ENCODE data around the gene KRTAP2-2.
"Not testable (repeated sequence)": the region's sequence is repeated elsewhere in the genome, so short reads cannot be mapped to it uniquely, and the experiment has no call there.

Gene KRTAP2-2

DNA sequence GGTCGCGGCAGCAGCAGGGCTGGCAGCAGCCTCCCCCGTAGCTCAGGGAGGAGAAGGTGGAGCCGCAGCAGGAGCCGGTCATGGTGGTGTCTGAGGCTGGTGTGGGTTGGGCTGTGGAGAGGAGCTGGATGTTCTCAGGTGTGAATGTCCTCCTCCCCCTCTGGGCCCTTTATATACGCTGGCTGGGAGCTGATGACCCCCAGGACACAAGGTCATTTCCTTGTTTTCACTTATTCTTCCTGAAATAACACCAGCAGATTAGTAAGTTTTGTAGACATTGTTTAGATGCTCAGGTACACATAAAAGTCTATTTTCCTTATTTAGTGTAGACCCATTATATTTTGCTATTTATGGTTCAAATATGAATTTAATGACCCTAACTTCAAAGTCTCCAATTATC, at the start of gene KRTAP2-2:
TSS of gene KRTAP2-2 (minus strand) at position 101 of the 400 bp plus-strand sequence. CDS start at position 82, 19 bp downstream.
- not testable (repeated sequence) for DNase-seq (ENCODE audit: low spot score)

GRCh38 chr17:41104386-41105038, 49.5 kb upstream of the KRTAP2-2 start:
- DNase-seq (ENCODE audit: low spot score), result not testable (repeated sequence)

- DNase-seq (ENCODE audit: low spot score), result no peak
Observed at GRCh38 chr17:41103896-41104295, 48.9 kb upstream of the KRTAP2-2 start.

- DNase-seq (ENCODE audit: low spot score), result no peak
Observed at GRCh38 chr17:41101586-41102259, 46.7 kb upstream of the KRTAP2-2 start, which contains the start of gene KRTAP4-16. Gene KRTAP4-16, minus strand, starts transcription at chr17:41102209. Its CDS starts 0 bp downstream, at chr17:41102209.

- not testable (repeated sequence) for DNase-seq (ENCODE audit: low spot score)
Observed at GRCh38 chr17:41099682-41100480, 44.9 kb upstream of the KRTAP2-2 start.

GRCh38 chr17:41098481-41098880, 43.5 kb upstream of the KRTAP2-2 start:
- DNase-seq (ENCODE audit: low spot score), result no peak

GRCh38 chr17:41098042-41098441, 43.0 kb upstream of the KRTAP2-2 start, which contains the start of gene KRTAP4-8:
Gene KRTAP4-8, minus strand, starts transcription at chr17:41098142. Its CDS starts 58 bp downstream, at chr17:41098084.
- no peak for DNase-seq (ENCODE audit: low spot score)

DNA sequence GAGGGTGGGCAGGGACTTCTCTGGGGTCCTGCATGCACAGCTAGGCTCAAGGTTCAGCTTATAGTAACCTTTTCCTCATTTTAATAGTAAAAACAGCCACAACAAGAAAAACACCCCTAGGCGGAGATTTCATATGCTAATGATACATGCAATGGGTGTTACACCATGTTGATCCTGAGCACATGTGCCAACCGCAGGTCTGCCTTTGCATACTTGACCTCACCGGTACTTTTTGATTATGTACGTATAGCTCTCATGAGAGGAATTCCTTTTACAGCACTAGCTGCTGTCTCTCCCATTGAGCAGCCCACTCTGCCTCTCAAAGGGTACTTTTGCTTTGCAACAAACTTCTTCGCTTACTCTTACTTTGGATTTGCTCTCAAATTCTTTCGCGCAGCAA, 41.0 kb upstream of the KRTAP2-2 start:
- DNase-seq (ENCODE audit: low spot score), result no peak

DNA sequence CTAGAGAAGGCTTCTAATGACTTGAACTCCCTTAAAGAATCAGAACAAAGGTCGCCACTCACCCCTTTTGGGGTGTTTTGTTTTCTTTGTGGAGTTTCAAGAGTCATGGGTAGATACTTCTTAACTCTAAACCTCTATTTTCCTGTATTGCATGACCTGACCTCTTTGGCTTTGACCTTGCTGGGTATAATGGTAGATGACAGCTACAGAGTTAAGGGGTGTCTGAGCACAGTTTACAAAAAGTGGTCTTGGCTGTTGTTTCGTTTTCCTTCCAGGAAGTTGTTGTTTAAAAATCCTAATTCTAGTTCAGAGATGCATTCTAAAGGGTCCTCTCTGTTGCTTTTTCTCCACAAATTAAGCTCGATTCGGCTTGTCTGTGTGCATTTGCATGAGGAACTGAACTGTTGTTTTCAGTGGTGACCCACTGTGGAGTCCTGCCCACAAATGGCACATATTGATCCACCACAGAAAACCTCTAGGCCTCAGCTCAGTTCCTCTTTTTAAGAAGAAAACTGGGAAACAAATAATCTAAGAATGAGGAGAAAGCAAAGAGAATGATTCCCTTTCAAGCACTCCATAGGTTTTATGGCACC, 33.8 kb upstream of the KRTAP2-2 start:
- not testable (repeated sequence) for DNase-seq (ENCODE audit: low spot score)

DNA sequence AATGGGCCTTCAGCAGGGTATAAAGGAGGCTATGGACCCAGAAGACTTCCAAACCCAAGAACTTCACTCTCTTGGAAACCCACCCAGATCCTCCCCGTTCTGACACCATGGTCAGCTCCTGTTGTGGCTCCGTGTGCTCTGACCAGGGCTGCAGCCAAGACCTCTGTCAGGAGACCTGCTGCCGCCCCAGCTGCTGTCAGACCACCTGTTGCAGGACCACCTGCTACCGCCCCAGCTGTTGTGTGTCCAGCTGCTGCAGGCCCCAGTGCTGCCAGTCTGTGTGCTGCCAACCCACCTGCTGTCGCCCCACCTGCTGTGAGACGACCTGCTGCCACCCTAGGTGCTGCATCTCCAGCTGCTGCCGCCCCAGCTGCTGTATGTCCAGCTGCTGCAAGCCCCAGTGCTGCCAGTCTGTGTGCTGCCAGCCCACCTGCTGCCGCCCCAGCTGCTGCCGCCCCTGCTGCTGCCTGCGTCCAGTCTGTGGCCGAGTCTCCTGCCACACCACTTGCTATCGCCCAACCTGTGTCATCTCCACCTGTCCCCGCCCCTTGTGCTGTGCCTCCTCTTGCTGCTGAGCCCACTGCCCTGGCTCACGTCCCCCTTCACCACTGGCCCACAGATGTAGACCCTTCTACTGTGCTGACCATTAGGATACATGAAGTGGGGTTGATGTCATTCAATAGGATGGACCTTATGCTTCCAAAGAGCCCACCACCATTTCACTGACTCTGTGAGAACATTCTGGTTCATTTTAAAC, 29.2 kb upstream of the KRTAP2-2 start, which contains the start of gene KRTAP4-7:
TSS of gene KRTAP4-7 (plus strand) at position 51 of the 757 bp plus-strand sequence. CDS start at position 108, 57 bp downstream.
- not testable (repeated sequence) for DNase-seq (ENCODE audit: low spot score)

- DNase-seq (ENCODE audit: low spot score), result not testable (repeated sequence)
Observed at GRCh38 chr17:41083427-41083826, 28.4 kb upstream of the KRTAP2-2 start.

- no peak for DNase-seq (ENCODE audit: low spot score)
Observed at GRCh38 chr17:41082626-41083025, 27.6 kb upstream of the KRTAP2-2 start.

GRCh38 chr17:41076788-41077187, 21.8 kb upstream of the KRTAP2-2 start:
- no peak for DNase-seq (ENCODE audit: low spot score)

GRCh38 chr17:41073676-41074075, 18.6 kb upstream of the KRTAP2-2 start:
- DNase-seq (ENCODE audit: low spot score), result no peak

DNA sequence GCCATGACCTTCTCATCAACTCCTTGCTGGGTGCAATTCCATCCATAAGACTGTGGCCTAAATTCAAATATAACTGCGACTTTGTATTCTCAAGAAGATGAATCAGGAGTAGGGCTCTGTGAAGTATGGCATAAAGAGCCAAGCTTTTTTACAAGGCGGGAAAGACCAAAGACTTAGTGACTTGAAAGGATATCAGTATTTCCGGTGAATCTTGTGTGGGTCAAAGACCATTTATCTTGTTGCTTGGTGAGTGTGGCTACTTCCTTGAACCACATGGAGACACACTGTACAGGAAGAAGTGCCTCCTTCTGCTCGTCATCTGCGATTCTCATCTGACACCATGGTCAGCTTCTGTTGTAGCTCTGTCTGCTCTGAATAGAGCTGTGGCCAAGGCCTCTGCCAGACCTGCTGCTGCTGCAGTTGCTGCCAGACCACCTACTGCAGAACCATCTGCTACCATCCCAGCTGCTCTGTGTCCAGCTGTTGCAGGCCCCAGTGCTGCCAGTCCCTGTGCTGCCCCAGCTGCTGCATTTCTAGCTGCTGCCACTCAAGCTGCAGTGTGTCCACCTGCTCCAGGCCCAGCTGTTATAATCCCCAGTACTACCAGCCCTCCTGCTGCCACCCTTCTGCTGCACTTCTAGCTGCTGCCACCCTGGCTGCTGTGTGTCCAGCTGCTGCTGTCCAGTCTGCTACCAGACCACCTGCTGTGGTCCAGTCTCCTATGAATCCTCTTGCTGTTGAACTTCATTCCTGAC, 16.8 kb upstream of the KRTAP2-2 start:
- DNase-seq (ENCODE audit: low spot score), result no peak

DNA sequence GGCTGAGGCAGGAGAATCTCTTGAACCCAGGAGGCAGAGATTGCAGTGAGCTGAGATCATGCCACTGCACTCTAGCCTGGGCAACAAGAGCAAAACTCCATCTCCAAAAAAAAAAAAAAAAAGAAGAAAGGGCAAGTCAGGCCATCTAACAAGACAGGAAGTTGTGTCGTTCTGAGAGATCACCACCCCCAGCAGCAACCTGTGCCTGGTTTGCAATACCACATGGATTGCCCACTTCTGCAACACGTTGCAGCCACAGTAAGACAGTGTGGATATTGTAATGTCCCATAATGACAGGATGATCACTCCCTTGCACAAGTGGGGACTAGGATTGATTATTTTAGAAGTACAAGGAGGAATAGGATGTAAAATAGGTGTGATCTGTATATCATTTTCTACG, 14.0 kb upstream of the KRTAP2-2 start:
- DNase-seq (ENCODE audit: low spot score), result no peak

GRCh38 chr17:41067281-41067680, 12.3 kb upstream of the KRTAP2-2 start:
- no peak for DNase-seq (ENCODE audit: low spot score)

DNA sequence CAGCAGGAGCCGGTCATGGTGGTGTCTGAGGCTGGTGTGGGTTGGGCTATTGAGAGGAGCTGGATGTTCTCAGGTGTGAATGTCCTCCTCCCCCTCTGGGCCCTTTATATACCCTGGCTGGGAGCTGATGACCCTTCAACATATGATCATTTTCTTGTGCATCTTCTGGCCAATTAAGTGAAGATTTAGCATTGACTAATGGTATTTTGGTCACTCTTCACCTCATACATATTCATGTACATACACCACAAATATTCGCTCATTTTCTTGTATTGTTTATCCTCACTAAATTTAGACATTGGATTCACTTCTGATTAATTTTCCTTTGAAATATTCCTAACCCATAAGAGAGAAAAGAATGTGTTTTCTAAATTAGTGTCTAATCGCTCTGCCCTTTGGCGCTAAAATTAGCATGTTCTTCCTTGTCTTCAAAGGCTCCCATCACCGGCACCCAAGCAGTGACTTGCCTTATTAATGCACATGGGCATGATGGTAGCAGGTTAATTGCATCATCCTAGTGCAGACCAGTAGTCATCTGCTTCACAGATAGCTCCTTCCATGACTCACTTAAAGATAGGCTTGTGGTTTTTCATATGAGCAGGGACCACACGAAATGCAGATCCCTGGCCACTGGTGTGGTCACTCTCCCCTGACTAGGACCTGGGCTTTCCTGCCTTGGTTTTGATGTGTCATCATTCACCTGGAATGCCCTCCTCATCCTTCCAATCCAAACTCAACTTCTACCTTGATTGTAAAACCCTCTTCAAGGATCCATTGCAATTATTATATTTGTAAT, 11.0 kb upstream of the KRTAP2-2 start, which contains the start of gene KRTAP2-4:
TSS of gene KRTAP2-4 (minus strand) at position 51 of the 796 bp plus-strand sequence. CDS start at position 17, 34 bp downstream.
- DNase-seq (ENCODE audit: low spot score), result peak; percentile 72

GRCh38 chr17:41065016-41065689, 10.1 kb upstream of the KRTAP2-2 start:
- not testable (repeated sequence) for DNase-seq (ENCODE audit: low spot score)
